GM18951 (cell line): ENCODE measurements around the gene ROBO2.

Experiments used
- POLR2A ChIP-seq: IDR thresholded peaks from 4 replicates; pipeline ENCODE4 v1.6.1; 2011; ENCODE audit warnings: mild to moderate bottlenecking; ENCODE audit not compliant: insufficient read length, insufficient read depth; ENCODE audit errors: extremely low read depth
- in situ Hi-C: fragments of 300-500 bp; cut with MboI; formaldehyde crosslinking; loops from one replicate; pipeline ENCODE4 v1.12.0; 2022; ENCODE audit warnings: low sequenced_read_pairs, mixed read lengths, inconsistent platforms; ENCODE audit not compliant: unreplicated experiment

Gene ROBO2

GRCh38 chr3:77468626-77469020 is 428.7 kb downstream of the ROBO2 start:
- TF ChIP-seq POLR2A: no peak
- in situ Hi-C loops: no loop called here

- in situ Hi-C loops: no loop called here
- no peak for TF ChIP-seq POLR2A
Observed at GRCh38 chr3:77475507-77475906, 435.6 kb downstream of the ROBO2 start.

GRCh38 chr3:77479021-77479420 is 439.1 kb downstream of the ROBO2 start:
- in situ Hi-C loops: no loop called here
- no peak for TF ChIP-seq POLR2A

- in situ Hi-C loops: no loop called here
Observed at GRCh38 chr3:77489216-77489615, 449.3 kb downstream of the ROBO2 start.

DNA sequence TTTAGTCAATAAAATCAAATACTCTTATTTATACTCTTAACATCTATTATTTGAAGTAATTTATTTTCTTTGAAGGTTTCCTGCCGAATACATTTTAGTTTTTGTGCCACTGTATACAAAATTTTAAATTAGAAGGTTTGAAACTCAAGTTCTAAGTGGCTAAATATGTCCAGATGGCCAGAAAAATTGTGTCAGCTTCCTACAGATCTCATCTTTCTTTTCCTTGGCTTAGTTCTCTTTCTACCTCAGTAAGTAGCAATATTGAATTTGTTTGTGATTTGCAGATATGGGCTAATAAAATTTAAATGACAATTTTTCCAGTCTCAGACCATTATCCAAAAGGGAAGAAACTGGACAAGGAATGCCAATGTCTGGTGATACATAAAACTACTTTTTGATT is 452.1 kb downstream of the ROBO2 start:
- no peak for TF ChIP-seq POLR2A
- in situ Hi-C loops: no loop called here

More at GRCh38 chr3:77489216-77489615, 449.3 kb downstream of the ROBO2 start:
- TF ChIP-seq POLR2A: no peak

DNA sequence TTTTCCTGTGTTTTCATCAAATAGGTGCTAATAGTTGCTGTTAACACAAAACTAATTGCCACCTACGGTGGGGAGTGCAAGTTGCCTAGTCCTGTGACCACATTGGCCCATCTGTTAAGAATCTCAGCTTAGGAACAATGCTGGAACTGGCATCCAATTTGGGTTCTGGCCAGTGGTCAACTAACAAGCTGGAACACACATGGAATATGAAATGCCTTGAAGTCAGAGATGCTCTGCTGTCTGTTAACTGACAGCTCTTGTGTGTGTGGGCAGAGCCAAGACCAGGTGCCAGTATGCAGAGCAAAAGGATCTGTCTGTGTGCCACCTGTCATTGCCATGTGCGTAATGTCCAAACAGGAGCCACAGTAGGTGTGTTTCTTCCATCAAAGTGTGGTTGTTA is 460.8 kb downstream of the ROBO2 start:
- in situ Hi-C loops: no loop called here
- no peak for TF ChIP-seq POLR2A

DNA sequence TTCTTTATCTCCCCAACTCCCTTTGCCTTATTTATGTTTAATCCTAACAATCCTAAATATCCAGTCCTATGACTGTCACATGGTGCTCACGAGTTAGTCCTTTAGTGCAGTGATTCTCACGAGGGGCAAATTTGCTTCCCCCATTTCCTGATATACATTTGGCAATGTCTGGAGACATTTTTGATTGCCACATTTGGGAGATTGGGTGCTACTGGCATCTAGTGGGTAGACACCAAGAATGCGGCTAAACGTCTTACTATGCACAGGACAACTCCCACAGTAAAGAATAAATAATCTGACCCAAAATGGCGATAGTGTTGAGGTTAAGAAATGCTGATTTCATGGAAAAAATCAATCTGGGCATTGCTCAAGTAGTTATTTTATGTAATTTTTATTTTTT is 466.5 kb downstream of the ROBO2 start:
- in situ Hi-C loops: no loop called here
- no peak for TF ChIP-seq POLR2A

DNA sequence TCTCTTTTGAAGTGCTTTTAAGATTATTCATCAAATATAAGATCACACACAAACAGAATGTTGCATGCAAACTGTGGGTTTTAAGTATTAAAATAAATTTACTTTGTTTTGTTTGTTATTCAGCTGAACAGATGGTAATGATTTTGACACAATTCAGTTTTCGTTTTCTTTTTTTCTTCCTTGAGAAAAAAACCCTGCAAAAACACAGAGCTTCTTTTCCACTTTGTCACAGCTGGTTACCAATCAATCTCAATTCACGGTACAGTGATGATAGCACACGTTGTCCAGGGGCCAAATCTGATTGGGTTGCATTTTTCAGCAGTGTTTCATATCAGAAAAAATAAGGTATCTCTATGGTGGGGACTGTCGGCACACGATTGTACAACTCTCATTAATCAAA is 473.6 kb downstream of the ROBO2 start:
- in situ Hi-C loops: no loop called here
- no peak for TF ChIP-seq POLR2A

- in situ Hi-C loops: no loop called here
- no peak for TF ChIP-seq POLR2A
Observed at GRCh38 chr3:77514766-77515165, 474.9 kb downstream of the ROBO2 start.

DNA sequence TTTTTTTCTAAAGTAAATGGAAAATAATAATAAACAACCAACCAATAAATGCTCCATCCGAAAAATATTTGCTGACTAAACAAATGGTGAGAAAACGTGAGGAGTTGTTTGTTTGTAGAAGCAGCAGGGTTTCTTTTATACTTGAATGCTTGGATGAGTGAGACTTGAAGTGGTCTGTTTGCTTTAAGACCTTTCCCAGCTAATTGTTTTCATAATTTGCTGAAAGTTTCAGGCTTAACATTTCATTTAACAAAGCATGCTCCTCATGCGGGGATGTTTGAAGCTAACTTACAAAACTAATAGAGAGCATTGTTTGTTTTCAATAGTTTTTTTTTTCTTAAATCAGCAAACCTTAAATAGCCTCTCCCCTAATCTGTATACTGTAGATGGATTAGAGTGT is 484.6 kb downstream of the ROBO2 start:
- TF ChIP-seq POLR2A: no peak
- in situ Hi-C loops: no loop called here

DNA sequence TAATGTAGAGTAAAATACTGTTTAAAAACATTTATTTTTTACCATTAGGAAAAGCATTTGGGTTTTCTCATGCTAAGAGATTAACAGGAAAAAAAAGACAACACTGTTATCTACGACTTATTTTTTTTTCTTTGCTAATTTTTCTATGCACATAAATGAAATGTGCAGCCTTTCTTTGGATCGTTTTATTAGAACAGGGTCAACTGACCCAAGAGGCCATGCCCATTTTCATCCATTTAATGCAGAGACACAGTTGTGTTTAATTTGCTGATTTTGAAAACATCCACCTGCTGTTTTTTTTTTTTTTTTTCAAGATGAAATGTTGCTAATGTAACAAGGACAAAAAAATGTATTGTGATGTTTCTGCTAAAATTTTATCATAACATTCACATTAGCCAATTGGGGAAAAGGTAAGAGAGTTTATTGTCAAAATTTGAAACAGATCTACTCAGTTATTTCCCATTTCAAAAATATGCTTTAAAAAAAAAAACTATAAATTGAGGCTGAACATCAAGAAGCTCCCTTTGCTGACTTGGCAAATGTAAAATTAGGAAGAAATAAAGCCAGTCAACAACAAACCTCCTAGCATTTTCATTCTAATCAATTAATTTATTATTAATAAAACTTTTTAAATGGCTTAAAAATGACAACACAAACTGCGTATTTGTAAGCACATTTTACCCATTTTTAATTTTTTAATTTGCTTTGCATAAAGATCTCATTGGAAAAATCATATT is 485.2 kb downstream of the ROBO2 start:
- in situ Hi-C loops: no loop called here
- no peak for TF ChIP-seq POLR2A

DNA sequence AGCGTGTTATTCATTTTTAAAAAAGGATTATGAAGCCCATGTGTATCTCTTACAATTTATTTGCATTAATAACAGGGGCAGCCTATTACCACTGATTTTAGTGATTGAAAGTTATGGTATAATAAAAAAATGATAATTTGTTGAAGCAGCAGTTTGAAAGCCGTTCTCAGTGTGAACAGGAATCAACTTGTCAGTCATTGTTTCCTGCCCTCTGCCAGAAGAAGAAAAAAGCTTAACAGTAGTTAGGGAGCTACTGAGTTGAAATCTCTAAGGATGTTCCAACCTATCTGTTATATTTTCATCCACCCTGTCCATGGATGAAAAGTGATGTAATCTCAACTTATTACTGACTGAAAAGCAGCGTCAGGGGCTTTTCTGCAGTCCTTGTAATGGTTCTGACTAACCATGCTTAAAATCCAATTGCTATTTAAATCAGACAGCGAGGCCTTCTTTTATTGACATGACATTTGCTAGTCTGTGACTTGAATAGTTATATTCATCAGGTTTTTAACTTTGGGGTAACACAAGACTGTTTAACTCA is 486.7 kb downstream of the ROBO2 start:
- in situ Hi-C loops: no loop called here
- no peak for TF ChIP-seq POLR2A

- in situ Hi-C loops: no loop called here
- no peak for TF ChIP-seq POLR2A
Observed at GRCh38 chr3:77529522-77529921, 489.6 kb downstream of the ROBO2 start.

DNA sequence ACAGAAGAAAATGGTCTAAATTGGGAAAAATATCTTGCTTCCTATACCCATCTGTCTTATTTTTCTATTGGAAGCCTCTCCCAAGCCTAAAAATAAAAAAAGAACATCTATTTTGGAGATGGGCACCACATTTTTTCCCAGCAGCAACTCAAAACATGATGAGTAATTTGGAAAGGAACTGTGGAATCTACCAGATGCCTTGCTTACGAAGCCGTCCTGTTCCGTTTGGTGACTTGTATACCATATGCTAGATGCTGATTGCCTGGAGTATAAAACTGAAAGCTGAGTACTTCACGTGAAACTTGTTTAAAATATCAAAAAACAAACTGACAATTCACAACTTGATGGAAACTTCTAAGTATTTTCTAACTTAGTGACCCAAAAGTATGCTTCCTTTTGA is 491.0 kb downstream of the ROBO2 start:
- in situ Hi-C loops: no loop called here

More for the DNA sequence above, 491.0 kb downstream of the ROBO2 start:
- TF ChIP-seq POLR2A: no peak
